Activated CD8-positive, alpha-beta memory T cell treated with anti-CD3 and anti-CD28 coated beads for 48 hours (primary cell): ENCODE measurements around the gene SPATA24.
"Not testable (repeated sequence)": the region's sequence is repeated elsewhere in the genome, so short reads cannot be mapped to it uniquely, and the experiment has no call there.

Experiments used
- DNase-seq, 3 experiments: peaks; one replicate each; pipeline ENCODE4 v3.0.0-alpha.2; 2020; ENCODE audit warnings: low read depth in 2 of 3, low spot score in 2 of 3

SPATA24 gene, protein sequence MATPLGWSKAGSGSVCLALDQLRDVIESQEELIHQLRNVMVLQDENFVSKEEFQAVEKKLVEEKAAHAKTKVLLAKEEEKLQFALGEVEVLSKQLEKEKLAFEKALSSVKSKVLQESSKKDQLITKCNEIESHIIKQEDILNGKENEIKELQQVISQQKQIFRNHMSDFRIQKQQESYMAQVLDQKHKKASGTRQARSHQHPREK

DNA sequence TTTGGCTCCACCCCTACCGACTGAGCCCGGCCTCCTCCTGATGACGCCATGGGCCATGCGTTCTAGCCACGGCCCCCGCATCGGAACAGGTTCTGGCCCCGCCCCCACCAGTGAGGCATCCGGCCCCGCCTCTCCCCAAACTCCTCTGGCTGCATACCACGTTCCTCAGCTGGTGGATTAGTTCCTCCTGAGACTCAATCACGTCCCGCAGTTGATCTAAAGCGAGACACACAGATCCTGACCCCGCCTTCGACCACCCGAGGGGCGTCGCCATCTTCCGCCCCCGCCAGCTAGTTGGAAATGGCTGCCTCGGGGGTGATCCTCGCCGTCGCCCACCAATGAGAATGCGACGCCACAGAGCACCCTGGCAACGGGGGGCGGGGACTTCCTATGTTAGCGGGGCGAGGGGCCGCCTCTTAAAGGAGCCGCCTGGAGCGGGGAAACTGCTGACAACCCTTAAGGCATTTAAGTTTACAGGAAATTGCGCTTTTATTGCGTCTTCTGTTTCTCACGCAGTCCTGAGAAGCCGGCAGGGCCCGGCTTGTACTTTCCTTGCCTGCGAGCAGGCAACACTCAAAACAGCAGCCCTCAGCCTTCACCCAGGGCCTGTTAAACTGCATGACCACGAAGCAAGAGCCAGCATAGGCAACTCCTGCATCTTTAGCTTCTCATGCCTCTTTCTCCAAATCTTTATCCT lies at the start of gene SPATA24:
SPATA24 (minus strand) TSS at position 303 of the 697 bp plus-strand sequence; CDS start at position 274, 29 bp downstream.
- DNase-seq, result peak; percentile 87 to 95 (median 95)

DNA sequence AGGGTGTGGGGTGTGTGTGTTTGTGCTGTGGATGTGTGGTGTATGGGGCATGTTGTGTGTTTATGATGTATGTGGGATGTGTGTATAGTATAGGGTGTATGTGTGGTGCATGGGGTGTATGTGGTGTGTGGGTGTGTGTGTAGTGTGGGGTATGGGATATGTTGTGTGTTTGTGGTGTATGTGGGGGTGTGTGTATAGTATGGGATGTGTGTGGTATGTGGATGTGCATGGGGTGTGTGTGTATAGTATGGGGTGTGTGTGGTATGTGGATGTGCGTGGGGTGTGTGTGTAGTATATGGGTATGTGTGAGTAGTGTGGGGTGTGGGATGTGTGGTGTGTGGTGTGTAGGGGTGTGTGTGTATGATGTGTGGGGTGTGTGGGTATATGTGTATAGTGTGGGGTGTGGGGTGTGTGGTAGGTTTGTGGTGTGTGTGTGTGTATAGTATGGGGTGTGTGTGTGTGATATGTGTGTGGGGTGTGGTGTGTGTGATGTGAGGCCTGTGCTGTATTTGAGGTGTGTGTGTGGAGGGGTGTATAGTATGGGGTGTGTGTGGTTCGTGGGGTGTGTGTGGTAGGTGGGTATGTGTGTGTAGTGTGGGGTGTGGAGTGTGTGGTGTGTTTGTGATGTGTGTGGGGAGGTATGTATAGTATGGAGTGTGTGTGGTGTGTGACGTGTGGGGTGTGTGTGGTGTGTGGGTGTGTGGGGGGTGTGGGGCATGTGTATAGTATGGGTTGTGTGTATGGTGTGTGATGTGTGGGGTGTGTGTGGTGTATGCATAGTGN lies 48.2 kb upstream of the SPATA24 start:
- DNase-seq, result no peak

- DNase-seq, result no peak
Observed at GRCh38 chr5:139451176-139451575, 47.3 kb upstream of the SPATA24 start.

- no peak for DNase-seq
Observed at GRCh38 chr5:139446956-139447779, 43.3 kb upstream of the SPATA24 start.

GRCh38 chr5:139445325-139446170 lies 41.7 kb upstream of the SPATA24 start:
- DNase-seq, result no peak

- DNase-seq, result no peak
Observed at GRCh38 chr5:139443831-139444453, 40.1 kb upstream of the SPATA24 start.

- not testable (repeated sequence) for DNase-seq
Observed at GRCh38 chr5:139440416-139440815, 36.5 kb upstream of the SPATA24 start.

- peak; percentile 69 to 75 (median 74) for DNase-seq
Observed at GRCh38 chr5:139439013-139439903, 35.4 kb upstream of the SPATA24 start, which contains the start of gene DNAJC18. TSS of gene DNAJC18 (minus strand) at chr5:139439525. CDS start at chr5:139439445, 80 bp downstream.

- no peak for DNase-seq
Observed at GRCh38 chr5:139438707-139439012, 34.8 kb upstream of the SPATA24 start.

- DNase-seq, result no peak
Observed at GRCh38 chr5:139435676-139436075, 31.8 kb upstream of the SPATA24 start.

GRCh38 chr5:139431706-139432105 lies 27.8 kb upstream of the SPATA24 start:
- no peak for DNase-seq

DNA sequence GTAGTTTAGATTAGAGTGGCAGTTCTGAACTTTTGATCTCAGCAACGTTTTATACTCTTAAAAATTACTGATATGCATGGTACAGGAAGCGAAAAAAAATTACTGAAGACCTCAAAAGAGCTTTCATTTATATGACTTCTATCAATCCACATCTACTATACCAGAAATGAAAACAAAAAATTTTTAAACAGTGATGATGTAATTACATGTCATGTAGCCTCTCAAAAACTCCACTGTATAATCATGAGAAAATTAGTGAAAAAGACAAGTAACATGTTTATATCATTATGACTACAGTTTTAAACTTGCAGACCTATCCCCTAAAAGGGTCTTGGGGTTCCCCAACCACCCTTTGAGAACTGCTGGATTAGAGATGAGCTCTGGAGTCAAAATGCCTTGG lies 26.1 kb upstream of the SPATA24 start:
- no peak for DNase-seq

GRCh38 chr5:139426203-139426885 lies 22.5 kb upstream of the SPATA24 start:
- DNase-seq, result no peak

DNA sequence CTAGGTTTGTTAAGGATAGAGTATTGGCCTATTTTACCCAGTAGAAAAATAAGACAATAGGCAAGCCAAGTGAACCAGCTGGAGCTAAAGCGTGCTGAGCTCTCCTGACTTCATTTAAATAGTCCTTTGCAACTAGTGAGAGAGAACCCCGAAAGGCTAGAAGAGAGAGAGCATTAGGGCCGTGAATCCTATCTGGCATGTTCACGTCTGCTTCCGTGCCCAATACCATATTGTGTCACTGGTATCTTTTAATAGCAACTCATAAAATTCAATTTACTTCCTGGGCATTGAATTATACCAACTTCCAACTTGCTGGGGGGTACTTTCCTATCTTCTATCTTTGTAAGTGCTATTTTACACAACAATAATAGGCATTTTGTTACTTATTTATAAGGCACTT lies 21.6 kb upstream of the SPATA24 start:
- no peak for DNase-seq

- DNase-seq, result no peak
Observed at GRCh38 chr5:139422307-139422893, 18.5 kb upstream of the SPATA24 start.

DNA sequence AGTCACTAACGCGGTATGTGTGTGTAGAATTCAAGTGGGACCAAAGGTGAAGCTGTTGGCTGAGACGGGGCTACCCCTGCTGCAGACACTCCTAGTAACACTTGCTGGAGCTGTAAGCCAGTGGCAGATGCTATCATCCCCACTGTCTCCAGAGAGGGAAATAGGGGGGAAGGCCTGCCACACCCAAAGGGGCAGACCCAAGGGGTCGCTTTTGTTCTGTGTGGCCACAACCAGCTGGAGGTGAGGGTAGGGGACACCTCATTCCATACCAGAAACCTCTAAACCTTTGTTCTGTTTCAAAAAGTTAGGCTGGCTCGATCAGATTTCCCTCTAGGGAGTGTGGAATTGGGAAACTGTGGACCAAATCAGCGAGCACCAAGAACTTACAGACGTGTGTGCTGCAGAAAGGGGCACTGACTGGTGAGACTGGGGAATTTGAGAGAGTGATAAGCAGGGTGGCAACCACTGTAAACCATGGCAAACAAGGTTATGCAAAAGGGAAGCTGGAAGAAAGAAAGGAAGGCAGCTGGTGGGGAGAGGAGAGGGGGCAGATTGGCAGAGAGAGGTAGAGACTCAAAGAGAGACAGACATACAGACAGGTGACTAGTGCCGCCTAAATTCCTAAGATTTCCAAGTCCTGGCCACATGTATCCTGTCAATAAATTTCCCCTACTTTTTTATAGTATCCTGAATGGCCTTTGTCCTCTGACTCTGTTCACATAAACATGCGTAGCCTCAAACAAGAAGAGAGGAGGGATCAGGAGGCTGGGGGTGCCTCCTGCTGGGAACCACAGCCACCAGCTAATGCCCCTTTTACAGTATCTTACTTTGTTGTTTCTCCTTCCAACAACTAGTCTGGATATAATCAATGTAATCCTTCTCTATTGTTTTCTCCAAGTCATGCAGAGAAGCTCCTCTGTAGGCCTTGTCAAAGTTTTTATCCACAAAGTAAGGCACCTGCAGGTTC lies 15.6 kb upstream of the SPATA24 start:
- DNase-seq, result no peak

- no peak for DNase-seq
Observed at GRCh38 chr5:139418793-139419192, 14.9 kb upstream of the SPATA24 start.
